GM23338 (cell line): ENCODE measurements around the gene STIL. TPM values are rescaled to one million over a fixed set of nuclear protein-coding genes. Genes with fewer than 3 reads are reported as not detected.

Source experiments
- polyA plus RNA-seq: library from polyadenylated mRNA; unstranded; fragments of >200 nt; fragmentation: Nextera tagmentation; extraction: Ambion mirVana; gene quantifications from 2 replicates; pipeline ENCODE4 v1.2.1, GENCODE V29; 2016
- total RNA-seq: library from RNA; depleted of rRNA; stranded (reverse); fragments of >200 nt; shearing (Covaris generic); gene quantifications from 2 replicates; pipeline ENCODE4 v1.2.3, GENCODE V29; 2014; rRNA removed

The STIL gene
- total and polyA plus RNA-seq, 2 experiments from 2014 or later, result 15.6 to 38.2 TPM

Other genes with a start within 250 kb of the STIL start
- gene CYP4Z1, start 246.9 kb downstream of the STIL start, total RNA-seq, result not detected in 2 replicates
- not detected in 2 replicates for gene CYP4Z1, start 246.9 kb downstream of the STIL start, polyA plus RNA-seq
- not detected in 2 replicates for gene CYP4A22, start 176.7 kb downstream of the STIL start, total RNA-seq
- gene CYP4A22, start 176.7 kb downstream of the STIL start, polyA plus RNA-seq, result not detected in 2 replicates
- not detected in 2 replicates for gene PDZK1IP1, start 124.1 kb downstream of the STIL start, total RNA-seq
- gene PDZK1IP1, start 124.1 kb downstream of the STIL start, polyA plus RNA-seq, result not detected in 2 replicates
- gene TAL1, start 81.9 kb downstream of the STIL start, total RNA-seq, result not detected in 2 replicates
- gene TAL1, start 81.9 kb downstream of the STIL start, polyA plus RNA-seq, result not detected in 2 replicates
- 25.2 and 28.6 TPM in 2 replicates for gene CMPK1, start 19.6 kb upstream of the STIL start, total RNA-seq
- 19.0 and 22.8 TPM in 2 replicates for gene CMPK1, start 19.6 kb upstream of the STIL start, polyA plus RNA-seq
- not detected in 2 replicates for gene FOXE3, start 102.1 kb upstream of the STIL start, total RNA-seq
- 0.17 TPM in 1 of 2 replicates, not detected in the other for gene FOXE3, start 102.1 kb upstream of the STIL start, polyA plus RNA-seq
- gene FOXD2, start 123.9 kb upstream of the STIL start, total RNA-seq, result 0.28 TPM in 1 of 2 replicates, not detected in the other
- gene FOXD2, start 123.9 kb upstream of the STIL start, polyA plus RNA-seq, result not detected in 2 replicates